ENCODE data around the gene HECW1. TPM values are rescaled to one million over a fixed set of nuclear protein-coding genes. Genes with fewer than 3 reads are reported as not detected.
A peak's percentile ranks its signal among the peaks of the same experiment; 100 is the strongest.

HECW1 gene
- total and polyA plus RNA-seq, 2 experiments from 2014 or later, result 11.0 to 21.8 TPM

- H2AFZ ChIP-seq, result no peak overlapping the region
- H3K27me3 Mint-ChIP-seq (ENCODE audit: insufficient read depth, low read depth, poor library complexity), result peaks cover 8% of the 10 kb centered on the region
- no peaks in the 10 kb centered on the region for H3K9me3 Mint-ChIP-seq
- H3K4me1 ChIP-seq (ENCODE audit: insufficient read depth), result peaks cover under 1% of the 10 kb centered on the region; the same call in 1 of the 2 replicates
- H3K27ac Mint-ChIP-seq, result no peak overlapping the region
- DNase-seq (ENCODE audit: low spot score), result no peak
- no peak for TF ChIP-seq CTCF (conservative IDR thresholded peaks at IDR 0.05; ENCODE audit: low read depth in 2 of 2)
- TF ChIP-seq ETS1 (IDR thresholded peaks at IDR 0.05), result no peak
- TF ChIP-seq CREB1 (CRISPR knock-in tag; IDR thresholded peaks at IDR 0.05; ENCODE audit: low read depth), result no peak
- peaks cover 8% of the 10 kb centered on the region; the same call in 2 of the 3 replicates for H3K4me1 Mint-ChIP-seq
- H3K9me2 ChIP-seq (ENCODE audit: insufficient read depth), result no peaks in the 10 kb centered on the region
- H3K36me3 ChIP-seq (ENCODE audit: insufficient read depth), result no peaks in the 10 kb centered on the region
- no peak overlapping the region for H3K27ac ChIP-seq (ENCODE audit: low read depth)
- no peaks in the 10 kb centered on the region for H3F3A ChIP-seq (replicated peaks; ENCODE audit: low read depth)
- no peaks in the 10 kb centered on the region for H4K20me1 ChIP-seq (replicated peaks; ENCODE audit: insufficient read depth)
- H3K27me3 ChIP-seq (ENCODE audit: insufficient read depth), result no peaks in the 10 kb centered on the region
- no peak overlapping the region for H3K4me3 Mint-ChIP-seq
- no peaks in the 10 kb centered on the region for H3K79me2 ChIP-seq (replicated peaks; ENCODE audit: insufficient read depth)
- no peak overlapping the region for H3K4me2 ChIP-seq
- no peak overlapping the region for H3K4me3 ChIP-seq
- ATAC-seq, result no peak
- H3K36me3 Mint-ChIP-seq (ENCODE audit: low read depth), result no peaks in the 10 kb centered on the region
Observed at GRCh38 chr7:43533801-43534479, 421.5 kb downstream of the HECW1 start.

- Mint-ChIP-seq H3K27me3 (ENCODE audit: insufficient read depth, low read depth, poor library complexity) (peaks cover 5% of the 10 kb centered on the region), H3K4me1 (peaks cover 8% of the 10 kb centered on the region; the same call in 2 of the 3 replicates), H3K36me3 (ENCODE audit: low read depth) (no peaks in the 10 kb centered on the region), H3K4me3 (no peak overlapping the region), H3K9me3 (no peaks in the 10 kb centered on the region), H3K27ac (no peak overlapping the region)
- no peaks in the 10 kb centered on the region for H3K79me2 ChIP-seq (replicated peaks; ENCODE audit: insufficient read depth)
- H3F3A ChIP-seq (replicated peaks; ENCODE audit: low read depth), result no peaks in the 10 kb centered on the region
- no peak overlapping the region for H3K27ac ChIP-seq (ENCODE audit: low read depth)
- no peaks in the 10 kb centered on the region for H3K27me3 ChIP-seq (ENCODE audit: insufficient read depth)
- TF ChIP-seq EZH2 (IDR thresholded peaks at IDR 0.05; ENCODE audit: low read depth, unreplicated experiment), result no peak
- no peaks in the 10 kb centered on the region; the same call in 1 of the 2 replicates for H3K4me1 ChIP-seq (ENCODE audit: insufficient read depth)
- no peaks in the 10 kb centered on the region for H3K9me2 ChIP-seq (ENCODE audit: insufficient read depth)
- H4K20me1 ChIP-seq (replicated peaks; ENCODE audit: insufficient read depth), result no peaks in the 10 kb centered on the region
- H3K4me3 ChIP-seq, result no peak overlapping the region
- no peak for ATAC-seq
- H3K36me3 ChIP-seq (ENCODE audit: insufficient read depth), result no peaks in the 10 kb centered on the region
- no peak for DNase-seq (ENCODE audit: low spot score)
- H2AFZ ChIP-seq, result no peak overlapping the region
- H3K4me2 ChIP-seq, result no peak overlapping the region
Observed at GRCh38 chr7:43535031-43535451, 422.6 kb downstream of the HECW1 start.

- no peak overlapping the region for H3K4me3 Mint-ChIP-seq
- peaks cover 9% of the 10 kb centered on the region for H3K27me3 Mint-ChIP-seq (ENCODE audit: insufficient read depth, low read depth, poor library complexity)
- Histone ChIP-seq H3K4me3 (no peak overlapping the region), H4K20me1 (replicated peaks; ENCODE audit: insufficient read depth) (no peaks in the 10 kb centered on the region), H3K9me2 (ENCODE audit: insufficient read depth) (no peaks in the 10 kb centered on the region), H3F3A (replicated peaks; ENCODE audit: low read depth) (no peaks in the 10 kb centered on the region), H3K36me3 (ENCODE audit: insufficient read depth) (no peaks in the 10 kb centered on the region), H3K27ac (ENCODE audit: low read depth) (no peak overlapping the region), H3K79me2 (replicated peaks; ENCODE audit: insufficient read depth) (no peaks in the 10 kb centered on the region), H3K4me2 (no peak overlapping the region), H3K4me1 (ENCODE audit: insufficient read depth) (no peaks in the 10 kb centered on the region; the same call in 1 of the 2 replicates), H3K27me3 (ENCODE audit: insufficient read depth) (no peaks in the 10 kb centered on the region), H2AFZ (peak overlapping the region; percentile 80; the same call in 1 of the 2 replicates)
- TF ChIP-seq CREB1 (CRISPR knock-in tag; IDR thresholded peaks at IDR 0.05; ENCODE audit: low read depth) (no peak), CTCF (conservative IDR thresholded peaks at IDR 0.05; ENCODE audit: low read depth in 2 of 2) (no peak), REST (IDR thresholded peaks at IDR 0.05; ENCODE audit: unreplicated experiment) (no peak)
- no peak for DNase-seq (ENCODE audit: low spot score)
- H3K4me1 Mint-ChIP-seq, result peaks cover 8% of the 10 kb centered on the region; the same call in 2 of the 3 replicates
- H3K27ac Mint-ChIP-seq, result no peak overlapping the region
- no peaks in the 10 kb centered on the region for H3K9me3 Mint-ChIP-seq
- ATAC-seq, result peak; percentile 53
- H3K36me3 Mint-ChIP-seq (ENCODE audit: low read depth), result no peaks in the 10 kb centered on the region
Observed at GRCh38 chr7:43535810-43536585, 423.6 kb downstream of the HECW1 start.
